GM12892 (cell line): ENCODE results near the gene KRTAP9-3.

Experiments
- POLR2A ChIP-seq: IDR thresholded peaks from 2 replicates; pipeline ENCODE4 v1.6.1; 2011; ENCODE audit warnings: low read depth, low read length, control low read depth
- POLR2AphosphoS5 ChIP-seq: IDR thresholded peaks from 2 replicates; pipeline ENCODE4 v1.6.1; 2011; ENCODE audit warnings: low read depth, low read length, control low read depth

DNA sequence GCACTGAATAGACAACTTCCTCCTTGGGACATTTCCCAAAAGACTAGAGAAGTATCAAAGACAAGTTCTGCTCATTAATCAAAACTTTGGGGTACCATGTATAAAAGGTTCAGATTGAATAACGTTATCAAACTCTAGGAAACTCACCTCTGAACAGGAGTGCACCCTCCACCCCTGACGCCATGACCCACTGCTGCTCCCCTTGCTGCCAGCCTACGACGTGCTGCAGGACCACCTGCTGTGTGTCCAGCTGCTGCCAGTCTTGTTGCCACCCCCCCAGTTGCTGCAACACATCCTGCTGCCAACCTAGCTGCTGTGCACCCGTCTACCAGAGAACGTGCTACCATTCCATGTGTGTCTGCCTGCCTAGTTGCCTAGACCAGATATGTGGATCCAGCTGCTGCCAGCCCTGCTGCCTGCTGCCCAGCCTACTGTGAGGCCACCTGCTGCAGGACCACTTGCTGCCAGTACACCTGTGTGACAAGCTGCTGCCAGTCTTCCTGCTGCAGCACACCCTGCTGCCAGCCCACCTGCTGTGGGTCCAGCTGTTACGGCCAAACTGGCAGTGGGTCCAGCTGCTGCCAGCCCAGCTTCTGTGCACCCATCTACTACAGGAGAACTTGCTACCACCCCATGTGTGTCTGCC is 19.6 kb upstream of the KRTAP9-3 start:
- TF ChIP-seq POLR2A (no peak), POLR2AphosphoS5 (no peak)
